ENCODE data around the gene TREH. TPM values are rescaled to one million over a fixed set of nuclear protein-coding genes. Genes with fewer than 3 reads are reported as not detected.
"Not testable (repeated sequence)": the region's sequence is repeated elsewhere in the genome, so short reads cannot be mapped to it uniquely, and the experiment has no call there.

TREH gene
- total RNA-seq, 1 donor from 2014 or later: not detected

DNA sequence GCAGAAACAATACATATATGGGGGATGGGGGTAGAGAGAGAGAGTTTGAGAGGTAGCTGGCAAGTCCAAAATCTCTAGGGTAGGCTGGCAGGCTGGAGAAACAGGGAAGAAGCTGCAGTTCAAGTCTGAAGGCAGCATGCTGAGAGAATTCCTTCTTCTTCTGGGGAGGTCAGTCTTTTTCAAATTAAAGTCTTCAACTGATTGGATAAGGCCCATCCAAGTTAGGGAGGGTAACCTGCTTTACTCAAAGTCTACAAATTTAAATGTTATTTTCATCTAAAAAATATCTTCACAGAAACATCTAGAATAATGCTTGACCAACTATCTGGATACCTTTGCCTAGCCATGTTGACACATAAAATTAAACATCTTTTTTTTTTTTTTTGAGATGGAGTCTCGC, 2.9 kb upstream of the TREH start:
- Histone ChIP-seq H3K4me3 (no peak overlapping the region), H3K27me3 (ENCODE audit: low read depth) (no peaks in the 10 kb centered on the region), H3K4me1 (no peaks in the 10 kb centered on the region), H3K27ac (replicated peaks) (no peak overlapping the region), H3K9me3 (replicated peaks) (no peaks in the 10 kb centered on the region), H3K36me3 (no peaks in the 10 kb centered on the region)
- TF ChIP-seq, protein P1, sequence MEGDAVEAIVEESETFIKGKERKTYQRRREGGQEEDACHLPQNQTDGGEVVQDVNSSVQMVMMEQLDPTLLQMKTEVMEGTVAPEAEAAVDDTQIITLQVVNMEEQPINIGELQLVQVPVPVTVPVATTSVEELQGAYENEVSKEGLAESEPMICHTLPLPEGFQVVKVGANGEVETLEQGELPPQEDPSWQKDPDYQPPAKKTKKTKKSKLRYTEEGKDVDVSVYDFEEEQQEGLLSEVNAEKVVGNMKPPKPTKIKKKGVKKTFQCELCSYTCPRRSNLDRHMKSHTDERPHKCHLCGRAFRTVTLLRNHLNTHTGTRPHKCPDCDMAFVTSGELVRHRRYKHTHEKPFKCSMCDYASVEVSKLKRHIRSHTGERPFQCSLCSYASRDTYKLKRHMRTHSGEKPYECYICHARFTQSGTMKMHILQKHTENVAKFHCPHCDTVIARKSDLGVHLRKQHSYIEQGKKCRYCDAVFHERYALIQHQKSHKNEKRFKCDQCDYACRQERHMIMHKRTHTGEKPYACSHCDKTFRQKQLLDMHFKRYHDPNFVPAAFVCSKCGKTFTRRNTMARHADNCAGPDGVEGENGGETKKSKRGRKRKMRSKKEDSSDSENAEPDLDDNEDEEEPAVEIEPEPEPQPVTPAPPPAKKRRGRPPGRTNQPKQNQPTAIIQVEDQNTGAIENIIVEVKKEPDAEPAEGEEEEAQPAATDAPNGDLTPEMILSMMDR (IDR thresholded peaks at IDR 0.05; ENCODE audit: borderline replicate concordance): no peak
- intact Hi-C loops (cut with micrococcal nuclease): no loop called here
- no peak for DNase-seq

DNA sequence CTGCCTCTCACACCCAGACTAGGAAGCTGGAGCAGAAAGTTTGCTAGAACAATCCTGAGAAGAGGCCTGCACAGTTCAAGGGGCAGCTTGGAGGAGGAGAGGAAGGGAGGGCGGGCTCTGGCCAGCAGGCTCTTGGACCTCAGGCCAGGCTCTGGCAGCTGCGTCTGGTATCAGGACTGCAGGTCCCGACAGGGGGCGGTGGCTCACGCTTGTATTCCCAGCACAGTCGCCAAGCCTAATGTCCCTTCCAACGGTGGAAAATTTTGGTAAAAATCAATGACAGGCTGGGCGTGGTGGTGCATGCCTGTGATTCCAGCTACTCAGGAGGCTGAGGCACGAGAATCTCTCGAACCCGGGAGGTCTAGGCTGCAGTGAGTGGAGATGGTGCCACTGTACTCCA, 542 bp downstream of the TREH start:
- H3K27ac ChIP-seq (replicated peaks); H3K4me3 ChIP-seq; intact Hi-C loops (cut with micrococcal nuclease); H3K27me3 ChIP-seq (ENCODE audit: low read depth); H3K36me3 ChIP-seq; H3K9me3 ChIP-seq (replicated peaks); H3K4me1 ChIP-seq: not testable (repeated sequence)
- DNase-seq: peak; percentile 39

DNA sequence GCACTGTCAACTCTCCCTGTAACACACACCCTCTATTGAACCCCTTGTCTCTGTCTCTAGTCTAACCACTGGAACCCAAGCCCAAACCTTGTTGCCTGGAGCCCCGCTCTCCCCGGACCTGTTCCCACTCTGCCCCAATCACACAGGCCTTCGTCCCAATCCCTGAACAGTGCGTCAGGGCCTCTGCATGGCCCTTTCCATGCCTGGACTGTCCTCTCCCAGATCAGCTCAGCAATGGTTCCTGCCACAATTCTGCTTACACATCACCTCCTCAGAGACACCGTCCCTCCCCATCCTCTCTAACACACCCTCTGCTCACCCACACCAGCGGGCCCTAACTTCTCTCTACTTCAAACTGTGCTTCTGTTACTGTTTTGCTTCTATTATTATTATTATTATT, 1.5 kb downstream of the TREH start:
- no peaks in the 10 kb centered on the region for H3K9me3 ChIP-seq (replicated peaks)
- H3K27ac ChIP-seq (replicated peaks): no peak overlapping the region
- H3K36me3 ChIP-seq: no peaks in the 10 kb centered on the region
- TF ChIP-seq, protein P1 (IDR thresholded peaks at IDR 0.05; ENCODE audit: borderline replicate concordance): no peak
- H3K27me3 ChIP-seq (ENCODE audit: low read depth): no peaks in the 10 kb centered on the region
- no peak overlapping the region for H3K4me3 ChIP-seq
- H3K4me1 ChIP-seq: no peaks in the 10 kb centered on the region
- no peak for DNase-seq
- intact Hi-C loops (cut with micrococcal nuclease): no loop called here

DNA sequence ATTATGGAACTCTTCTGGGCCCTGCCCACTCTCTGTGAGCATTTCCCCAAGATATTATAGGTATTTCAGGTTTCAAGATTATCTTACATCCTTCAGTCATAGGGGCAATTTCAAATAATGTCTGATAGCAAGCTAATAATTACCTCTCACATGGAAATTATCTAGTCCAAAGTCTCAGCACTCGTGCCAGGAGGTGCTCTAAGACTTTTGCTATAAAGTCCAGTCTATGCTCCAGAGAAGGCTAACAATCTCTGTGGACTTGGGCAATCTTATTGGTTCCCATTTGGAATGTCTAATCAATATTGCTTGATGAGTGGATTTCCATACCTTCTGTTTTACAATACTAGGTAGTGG, 5.4 kb downstream of the TREH start:
- no peaks in the 10 kb centered on the region for H3K4me1 ChIP-seq
- no peaks in the 10 kb centered on the region for H3K27me3 ChIP-seq (ENCODE audit: low read depth)
- DNase-seq: no peak
- H3K27ac ChIP-seq (replicated peaks): no peak overlapping the region
- H3K4me3 ChIP-seq: no peak overlapping the region
- TF ChIP-seq, protein P1 (IDR thresholded peaks at IDR 0.05; ENCODE audit: borderline replicate concordance): no peak
- H3K36me3 ChIP-seq: no peaks in the 10 kb centered on the region
- peaks cover 18% of the 10 kb centered on the region for H3K9me3 ChIP-seq (replicated peaks)
- intact Hi-C loops (cut with micrococcal nuclease): no loop called here

DNA sequence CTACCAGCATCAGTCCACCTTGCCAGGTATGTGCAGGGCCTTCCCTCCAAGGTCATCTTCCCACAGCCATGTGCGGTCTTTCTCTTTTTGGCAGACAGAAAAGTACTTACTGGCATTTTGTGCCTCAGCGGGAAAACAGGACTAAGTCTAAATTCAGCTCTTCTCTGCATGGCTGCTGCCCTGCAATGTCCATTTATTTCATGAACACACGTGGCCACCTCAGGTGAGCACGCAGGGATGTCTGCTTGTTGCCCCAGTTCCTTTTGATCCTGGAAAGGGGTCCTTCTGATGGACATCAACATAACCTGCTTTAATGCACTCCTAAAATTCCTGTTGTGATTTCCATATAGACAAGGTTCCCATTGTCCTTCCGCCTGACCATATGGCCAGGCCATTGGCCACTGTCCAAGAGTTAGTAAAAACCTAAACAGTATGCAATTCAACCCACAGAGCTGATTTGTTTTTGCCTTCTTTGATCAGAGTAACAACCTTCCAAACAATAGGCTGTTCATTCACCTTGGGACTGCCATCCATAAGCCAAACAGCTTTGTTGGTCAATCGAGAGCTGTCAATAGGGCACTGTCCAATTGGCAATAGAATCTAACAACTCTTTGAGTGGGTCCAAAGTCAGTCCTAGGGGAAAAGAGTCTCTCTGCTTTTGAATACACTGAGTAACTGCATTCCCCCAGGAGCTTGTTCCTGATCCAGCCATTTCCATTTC, 5.9 kb downstream of the TREH start:
- H3K4me1 ChIP-seq: no peaks in the 10 kb centered on the region
- H3K27ac ChIP-seq (replicated peaks): no peak overlapping the region
- intact Hi-C loops (cut with micrococcal nuclease): no loop called here
- peaks cover 18% of the 10 kb centered on the region for H3K9me3 ChIP-seq (replicated peaks)
- H3K27me3 ChIP-seq (ENCODE audit: low read depth): no peaks in the 10 kb centered on the region
- no peaks in the 10 kb centered on the region for H3K36me3 ChIP-seq
- no peak overlapping the region for H3K4me3 ChIP-seq
- DNase-seq: no peak
- TF ChIP-seq, protein P1 (IDR thresholded peaks at IDR 0.05; ENCODE audit: borderline replicate concordance): no peak

DNA sequence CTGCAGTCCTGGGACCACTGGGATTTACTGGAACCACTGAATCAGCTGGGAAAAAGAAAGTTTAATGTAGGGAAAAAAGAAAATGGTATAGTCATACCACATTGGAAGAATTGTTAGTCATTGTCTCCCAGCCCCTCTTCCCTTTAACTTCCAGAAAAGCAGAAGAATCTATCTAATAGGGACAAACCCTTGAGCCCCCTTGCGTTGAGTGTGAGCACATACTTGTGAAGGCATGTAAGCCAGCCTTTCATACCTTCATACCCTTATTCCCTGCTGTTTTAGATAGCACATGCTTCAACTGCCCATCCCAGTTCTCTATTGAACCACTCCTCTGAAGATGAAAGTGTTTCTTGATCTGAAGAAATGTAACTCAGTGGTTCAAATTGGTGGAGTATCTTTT, 6.6 kb downstream of the TREH start:
- H3K27ac ChIP-seq (replicated peaks): no peak overlapping the region
- no peaks in the 10 kb centered on the region for H3K36me3 ChIP-seq
- no peak for DNase-seq
- H3K4me1 ChIP-seq: no peaks in the 10 kb centered on the region
- H3K27me3 ChIP-seq (ENCODE audit: low read depth): no peaks in the 10 kb centered on the region
- TF ChIP-seq, protein P1 (IDR thresholded peaks at IDR 0.05; ENCODE audit: borderline replicate concordance): no peak
- intact Hi-C loops (cut with micrococcal nuclease): no loop called here
- peaks cover 18% of the 10 kb centered on the region for H3K9me3 ChIP-seq (replicated peaks)
- no peak overlapping the region for H3K4me3 ChIP-seq

Measured in left ventricle myocardium inferior (tissue), 1 donor.